ENCODE results near the gene ADAMTS2. TPM values are rescaled to one million over a fixed set of nuclear protein-coding genes. Genes with fewer than 3 reads are reported as not detected.

The ADAMTS2 gene
- total and polyA plus RNA-seq, 11 donors, result 1.1 to 23.0 (median 5.5) TPM

GRCh38 chr5:179118338-179118737 lies 226.9 kb downstream of the ADAMTS2 start:
- TF ChIP-seq CTCF (IDR thresholded peaks at IDR 0.05) (no peak), POLR2A (IDR thresholded peaks at IDR 0.05) (no peak)
- Histone ChIP-seq H3K27ac (no peak overlapping the region), H3K4me3 (no peak overlapping the region), H3K9me3 (peaks cover 0 to 44% (median 23%) of the 10 kb centered on the region in 12 donors), H3K36me3 (no peaks in the 10 kb centered on the region), H3K4me1 (no peaks in the 10 kb centered on the region), H3K27me3 (no peaks in the 10 kb centered on the region)
- intact Hi-C loops (cut with DNase I), result no loop called here
- DNase-seq, result no peak
- no peak for ATAC-seq
- WGBS, 4 donors, result 84 to 89% (median 86%) methylated on average over 4 of the region's 4 CpGs

GRCh38 chr5:179115845-179116524 lies 229.3 kb downstream of the ADAMTS2 start:
- TF ChIP-seq CTCF (IDR thresholded peaks at IDR 0.05), result no peak
- TF ChIP-seq POLR2A (IDR thresholded peaks at IDR 0.05), result no peak
- H3K4me1 ChIP-seq, result no peaks in the 10 kb centered on the region
- no peaks in the 10 kb centered on the region for H3K27me3 ChIP-seq
- intact Hi-C loops (cut with DNase I), result no loop called here
- DNase-seq (no peak), ATAC-seq (no peak)
- H3K27ac ChIP-seq, result no peak overlapping the region
- no peaks in the 10 kb centered on the region for H3K36me3 ChIP-seq
- peaks cover 0 to 57% (median 43%) of the 10 kb centered on the region in 12 donors for H3K9me3 ChIP-seq
- no peak overlapping the region for H3K4me3 ChIP-seq
- 87 to 89% (median 88%) methylated on average over 9 of the region's 9 CpGs for WGBS, 4 donors

- no peaks in the 10 kb centered on the region for H3K36me3 ChIP-seq
- TF ChIP-seq CTCF (IDR thresholded peaks at IDR 0.05) (no peak), POLR2A (IDR thresholded peaks at IDR 0.05) (no peak)
- no peak overlapping the region for H3K4me3 ChIP-seq
- no peaks in the 10 kb centered on the region for H3K4me1 ChIP-seq
- H3K27me3 ChIP-seq, result no peaks in the 10 kb centered on the region
- ATAC-seq (no peak), DNase-seq (no peak)
- intact Hi-C loops (cut with DNase I), result no loop called here
- no peak overlapping the region for H3K27ac ChIP-seq
- H3K9me3 ChIP-seq, result peaks cover 0 to 62% (median 46%) of the 10 kb centered on the region in 12 donors
- WGBS, 4 donors, result 80 to 87% (median 85%) methylated on average over 5 of the region's 5 CpGs
These were observed 230.0 kb downstream of the ADAMTS2 start for GRCh38 chr5:179115307-179115706.

DNA sequence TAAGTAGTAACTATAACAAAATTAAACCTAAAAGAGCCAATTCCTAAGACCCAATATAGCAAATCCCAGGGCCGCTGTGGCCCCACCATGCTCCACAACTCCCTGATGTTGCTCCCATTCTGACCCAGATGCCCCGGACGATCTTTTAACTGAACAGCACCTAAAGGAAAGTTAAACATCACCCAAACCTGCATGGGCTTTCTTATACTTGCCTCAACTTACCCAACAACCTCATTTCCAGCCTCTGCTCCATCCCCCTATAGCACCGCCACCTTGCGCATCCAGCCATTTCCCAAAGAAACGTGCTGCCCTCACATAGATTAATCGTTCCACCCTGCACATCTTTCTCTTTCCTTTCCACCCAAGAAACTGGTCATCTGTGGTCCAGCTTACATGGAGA lies 230.5 kb downstream of the ADAMTS2 start:
- DNase-seq, result no peak
- TF ChIP-seq CTCF (IDR thresholded peaks at IDR 0.05) (no peak), POLR2A (IDR thresholded peaks at IDR 0.05) (no peak)
- H3K9me3 ChIP-seq, result peaks cover 0 to 67% (median 48%) of the 10 kb centered on the region in 12 donors
- no peaks in the 10 kb centered on the region for H3K4me1 ChIP-seq
- no peak overlapping the region for H3K4me3 ChIP-seq
- intact Hi-C loops (cut with DNase I), result no loop called here
- 94 to 96% (median 95%) methylated on average over 7 of the region's 7 CpGs for WGBS, 4 donors
- no peaks in the 10 kb centered on the region for H3K36me3 ChIP-seq
- no peak for ATAC-seq
- no peak overlapping the region for H3K27ac ChIP-seq
- no peaks in the 10 kb centered on the region for H3K27me3 ChIP-seq
